Panc1 (cell line): ENCODE measurements around the gene OR4D1. TPM values are rescaled to one million over a fixed set of nuclear protein-coding genes. Genes with fewer than 3 reads are reported as not detected.

ENCODE experiments used
- ATAC-seq: fragments of 200-7000 bp; cut with Tn5 transposase; 2 replicates; pipeline ENCODE4 v1.9.1; 2020; ENCODE audit warnings: mild to moderate bottlenecking, moderate library complexity
- BruUV-seq: library from RNA; stranded (reverse); fragments of 400-500 nt; replicated peaks from 2 replicates; lab custom pipeline; 2021; lab: Mats Ljungman, UMichigan
- CTCF ChIA-PET: fragments of 300-600 bp; sonication (Branson Sonifier 250); formaldehyde crosslinking; loops from one replicate; lab custom pipeline; 2022; ENCODE audit warnings: antibody characterized with exemption; lab: Charles Lee
- POLR2A ChIA-PET: fragments of 300-600 bp; sonication (Branson Sonifier 250); formaldehyde crosslinking; loops from one replicate; lab custom pipeline; 2022; ENCODE audit warnings: antibody characterized with exemption; lab: Charles Lee
- DNase-seq: peaks from one replicate; pipeline ENCODE4 v3.0.0-alpha.2; 2010; ENCODE audit warnings: low read depth, low spot score
- H3K27ac ChIP-seq: 2 replicates; pipeline ENCODE4 v1.5.1; 2011; ENCODE audit warnings: mild to moderate bottlenecking, low read length, inconsistent platforms
- H3K27me3 ChIP-seq: fragments of 200-500 bp; sonication (Bioruptor generic); 2 replicates; pipeline ENCODE4 v1.6.0; 2014; ENCODE audit warnings: low read length, inconsistent platforms; ENCODE audit not compliant: control insufficient read depth, insufficient read depth
- H3K36me3 ChIP-seq: fragments of 200-500 bp; sonication (Bioruptor generic); 2 replicates; pipeline ENCODE4 v1.5.1; 2014; ENCODE audit warnings: inconsistent platforms, mild to moderate bottlenecking, low read length, moderate library complexity; ENCODE audit not compliant: control insufficient read depth, insufficient read depth
- H3K4me1 ChIP-seq: 2 replicates; pipeline ENCODE4 v1.5.1; 2011; ENCODE audit warnings: inconsistent platforms, mild to moderate bottlenecking, low read length, moderate library complexity; ENCODE audit not compliant: control insufficient read depth, insufficient read depth
- H3K4me3 ChIP-seq, 2 experiments: 2 replicates each; pipeline ENCODE4 v1.5.1; 2011 to 2012; ENCODE audit warnings: low read depth in 2 of 2, low read length in 2 of 2, mild to moderate bottlenecking in 2 of 2, inconsistent platforms in 1 of 2, moderate library complexity in 1 of 2
- H3K9me3 ChIP-seq: fragments of 200-500 bp; sonication (Bioruptor generic); 2 replicates; pipeline ENCODE4 v1.5.1; 2014; ENCODE audit warnings: low read depth, mild to moderate bottlenecking, inconsistent platforms, low read length, moderate library complexity; ENCODE audit not compliant: control insufficient read depth, insufficient read depth
- POLR2AphosphoS5 ChIP-seq: IDR thresholded peaks from 2 replicates; pipeline ENCODE4 v1.6.1; 2012; ENCODE audit warnings: mild to moderate bottlenecking, low read depth, low read length, moderate library complexity
- SIN3A ChIP-seq: IDR thresholded peaks from 2 replicates; pipeline ENCODE4 v1.6.1; 2012; ENCODE audit warnings: low read depth, mild to moderate bottlenecking, low read length, moderate library complexity, borderline replicate concordance; ENCODE audit not compliant: insufficient read depth
- TCF7L2 ChIP-seq: IDR thresholded peaks from 2 replicates; pipeline ENCODE4 v1.6.1; 2011; ENCODE audit warnings: mild to moderate bottlenecking, low read depth, low read length, inconsistent platforms
- in situ Hi-C: cut with HindIII; loops from 2 replicates; pipeline ENCODE4 v1.10.0; 2016; ENCODE audit warnings: low sequenced_read_pairs, low pct_unique_long_range_greater_than_20kb
- intact Hi-C: fragments of 100-400 bp; cut with micrococcal nuclease; formaldehyde crosslinking; loops from one replicate; pipeline ENCODE4 v1.10.0; 2022; ENCODE audit not compliant: unreplicated experiment
- total RNA-seq: library from RNA; stranded (reverse); gene quantifications from one replicate; pipeline ENCODE4 v1.2.1, GENCODE V29; 2021; ENCODE audit not compliant: unreplicated experiment
- TF ChIP-seq, protein P1 (sequence below), 2 experiments: IDR thresholded peaks; 2 replicates each; pipeline ENCODE4 v1.6.1; 2011 to 2012; ENCODE audit warnings: low read depth in 2 of 2, control low read depth in 1 of 2, low read length in 1 of 2, mild to moderate bottlenecking in 1 of 2, moderate library complexity in 1 of 2; ENCODE audit not compliant: insufficient read depth in 1 of 2
- TF ChIP-seq, protein P2 (sequence below): fragments of 450-650 bp; IDR thresholded peaks from 2 replicates; pipeline ENCODE4 v1.5.1; 2017; ENCODE audit warnings: mild to moderate bottlenecking

The OR4D1 gene
- total RNA-seq, 1 experiment from 2014 or later, result 0.05 TPM

DNA sequence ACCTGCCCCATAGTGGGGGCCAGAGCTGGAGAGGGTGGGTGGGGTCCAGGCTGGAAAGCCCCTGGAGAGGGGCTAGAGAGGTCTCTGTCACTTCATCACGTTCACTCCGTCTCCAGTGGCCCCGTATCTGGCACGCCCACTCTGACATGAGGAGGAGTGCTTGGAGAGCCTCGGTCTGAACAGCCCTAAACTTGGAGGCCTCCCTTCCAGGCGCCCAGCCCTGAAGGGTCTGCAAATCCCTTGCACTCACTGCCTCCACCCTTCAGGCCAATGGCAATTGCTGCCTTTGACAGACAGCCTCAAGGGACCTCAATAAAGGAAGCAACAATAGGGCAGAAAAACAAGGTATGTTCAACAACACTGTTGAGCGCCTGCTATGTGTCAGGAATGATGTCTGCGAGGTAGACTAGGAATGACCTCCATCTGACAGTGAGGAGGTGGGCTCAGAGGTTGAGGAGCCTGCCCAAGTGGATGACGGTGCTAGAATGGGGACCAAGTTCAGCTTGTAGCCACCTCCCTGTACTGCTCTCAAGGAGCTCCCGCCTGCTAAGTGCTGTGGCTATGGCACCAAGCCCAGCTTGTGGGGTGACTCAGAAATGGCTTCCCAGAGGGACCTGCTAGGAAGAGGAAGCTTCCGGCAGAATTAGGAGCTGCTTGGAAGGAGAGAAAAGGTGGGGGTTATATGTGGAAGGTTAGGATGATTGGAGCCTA is 41.4 kb downstream of the OR4D1 start:
- no peaks in the 10 kb centered on the region for H3K36me3 ChIP-seq
- in situ Hi-C loops (no loop called here), intact Hi-C loops (no loop called here)
- peak; percentile 75 for ATAC-seq
- BruUV-seq, result no TSS peak
- ChIA-PET CTCF (interaction anchor here (0.6 to 0.8 kb wide), 2 partner anchors 133 to 328 kb away, joined by 3 to 5 read pairs; no protein-coding TSS in a partner anchor), POLR2A (no interaction called here)
- DNase-seq, result no peak
- no peak overlapping the region for H3K4me3 ChIP-seq
- TF ChIP-seq, protein P1, sequence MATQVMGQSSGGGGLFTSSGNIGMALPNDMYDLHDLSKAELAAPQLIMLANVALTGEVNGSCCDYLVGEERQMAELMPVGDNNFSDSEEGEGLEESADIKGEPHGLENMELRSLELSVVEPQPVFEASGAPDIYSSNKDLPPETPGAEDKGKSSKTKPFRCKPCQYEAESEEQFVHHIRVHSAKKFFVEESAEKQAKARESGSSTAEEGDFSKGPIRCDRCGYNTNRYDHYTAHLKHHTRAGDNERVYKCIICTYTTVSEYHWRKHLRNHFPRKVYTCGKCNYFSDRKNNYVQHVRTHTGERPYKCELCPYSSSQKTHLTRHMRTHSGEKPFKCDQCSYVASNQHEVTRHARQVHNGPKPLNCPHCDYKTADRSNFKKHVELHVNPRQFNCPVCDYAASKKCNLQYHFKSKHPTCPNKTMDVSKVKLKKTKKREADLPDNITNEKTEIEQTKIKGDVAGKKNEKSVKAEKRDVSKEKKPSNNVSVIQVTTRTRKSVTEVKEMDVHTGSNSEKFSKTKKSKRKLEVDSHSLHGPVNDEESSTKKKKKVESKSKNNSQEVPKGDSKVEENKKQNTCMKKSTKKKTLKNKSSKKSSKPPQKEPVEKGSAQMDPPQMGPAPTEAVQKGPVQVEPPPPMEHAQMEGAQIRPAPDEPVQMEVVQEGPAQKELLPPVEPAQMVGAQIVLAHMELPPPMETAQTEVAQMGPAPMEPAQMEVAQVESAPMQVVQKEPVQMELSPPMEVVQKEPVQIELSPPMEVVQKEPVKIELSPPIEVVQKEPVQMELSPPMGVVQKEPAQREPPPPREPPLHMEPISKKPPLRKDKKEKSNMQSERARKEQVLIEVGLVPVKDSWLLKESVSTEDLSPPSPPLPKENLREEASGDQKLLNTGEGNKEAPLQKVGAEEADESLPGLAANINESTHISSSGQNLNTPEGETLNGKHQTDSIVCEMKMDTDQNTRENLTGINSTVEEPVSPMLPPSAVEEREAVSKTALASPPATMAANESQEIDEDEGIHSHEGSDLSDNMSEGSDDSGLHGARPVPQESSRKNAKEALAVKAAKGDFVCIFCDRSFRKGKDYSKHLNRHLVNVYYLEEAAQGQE (IDR thresholded peaks at IDR 0.05; ENCODE audit: insufficient read depth in 1 of 2, low read depth in 2 of 2, low read length in 1 of 2), result no peak
- peaks cover 5% of the 10 kb centered on the region; the same call in 1 of the 2 replicates for H3K4me1 ChIP-seq
- no peaks in the 10 kb centered on the region for H3K9me3 ChIP-seq
- H3K27me3 ChIP-seq, result no peaks in the 10 kb centered on the region; the same call in 1 of the 2 replicates
- H3K27ac ChIP-seq, result no peak overlapping the region

DNA sequence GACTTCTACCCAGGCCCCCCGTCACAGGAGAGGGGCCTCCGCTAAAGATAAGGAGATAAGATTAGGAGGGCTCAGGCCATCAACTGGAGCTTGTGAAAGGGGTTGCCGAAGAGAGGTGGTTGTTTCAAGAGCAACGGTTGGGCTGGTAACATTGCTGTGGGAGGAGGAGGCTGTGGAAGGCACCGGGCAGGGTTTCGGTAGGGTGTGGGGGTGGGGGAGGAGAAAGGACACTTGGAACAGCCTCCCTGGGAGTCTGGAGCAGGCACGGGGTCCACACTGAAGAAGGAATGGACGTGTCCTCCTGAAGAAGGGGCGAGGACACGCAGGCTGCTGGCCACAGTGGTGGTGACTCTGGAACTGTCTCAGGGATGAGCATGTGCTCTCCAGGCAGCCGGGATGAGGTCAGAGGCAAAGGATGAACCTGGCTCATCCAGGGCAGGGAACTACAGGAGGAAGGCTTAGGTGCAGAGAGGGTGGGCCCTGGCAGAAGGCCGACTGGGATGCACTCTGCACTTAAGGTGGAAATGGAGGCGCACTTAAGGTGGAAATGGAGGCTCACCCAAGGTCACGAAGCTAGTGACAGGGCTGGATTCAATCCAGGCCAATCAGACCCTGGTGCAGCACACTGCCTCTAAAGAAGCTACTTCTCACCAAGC is 43.2 kb downstream of the OR4D1 start:
- in situ Hi-C loops, result no loop called here
- Histone ChIP-seq H3K36me3 (no peaks in the 10 kb centered on the region), H3K27ac (no peak overlapping the region), H3K27me3 (no peaks in the 10 kb centered on the region; the same call in 1 of the 2 replicates), H3K4me1 (peaks cover 5% of the 10 kb centered on the region; the same call in 1 of the 2 replicates), H3K4me3 (no peak overlapping the region), H3K9me3 (no peaks in the 10 kb centered on the region)
- no peak for TF ChIP-seq SIN3A
- TF ChIP-seq, protein P2, sequence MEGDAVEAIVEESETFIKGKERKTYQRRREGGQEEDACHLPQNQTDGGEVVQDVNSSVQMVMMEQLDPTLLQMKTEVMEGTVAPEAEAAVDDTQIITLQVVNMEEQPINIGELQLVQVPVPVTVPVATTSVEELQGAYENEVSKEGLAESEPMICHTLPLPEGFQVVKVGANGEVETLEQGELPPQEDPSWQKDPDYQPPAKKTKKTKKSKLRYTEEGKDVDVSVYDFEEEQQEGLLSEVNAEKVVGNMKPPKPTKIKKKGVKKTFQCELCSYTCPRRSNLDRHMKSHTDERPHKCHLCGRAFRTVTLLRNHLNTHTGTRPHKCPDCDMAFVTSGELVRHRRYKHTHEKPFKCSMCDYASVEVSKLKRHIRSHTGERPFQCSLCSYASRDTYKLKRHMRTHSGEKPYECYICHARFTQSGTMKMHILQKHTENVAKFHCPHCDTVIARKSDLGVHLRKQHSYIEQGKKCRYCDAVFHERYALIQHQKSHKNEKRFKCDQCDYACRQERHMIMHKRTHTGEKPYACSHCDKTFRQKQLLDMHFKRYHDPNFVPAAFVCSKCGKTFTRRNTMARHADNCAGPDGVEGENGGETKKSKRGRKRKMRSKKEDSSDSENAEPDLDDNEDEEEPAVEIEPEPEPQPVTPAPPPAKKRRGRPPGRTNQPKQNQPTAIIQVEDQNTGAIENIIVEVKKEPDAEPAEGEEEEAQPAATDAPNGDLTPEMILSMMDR, result no peak
- no peak for TF ChIP-seq TCF7L2
- TF ChIP-seq, protein P1 (IDR thresholded peaks at IDR 0.05; ENCODE audit: insufficient read depth in 1 of 2, low read depth in 2 of 2, low read length in 1 of 2), result no peak
- no peak for TF ChIP-seq POLR2AphosphoS5
- ATAC-seq (no peak), DNase-seq (no peak)
- no TSS peak for BruUV-seq
- intact Hi-C loops, result no loop called here
- ChIA-PET POLR2A (no interaction called here), CTCF (interaction anchor here (0.6 kb wide), 2 partner anchors 23 to 24 kb away, joined by 3 to 15 read pairs; no protein-coding TSS in a partner anchor)
